Fibroblast of skin of back (primary cell): ENCODE measurements around the gene OCIAD1.

Experiments
- DNase-seq: peaks from one replicate; pipeline ENCODE4 v3.0.0-alpha.2; 2013

Gene OCIAD1

DNA sequence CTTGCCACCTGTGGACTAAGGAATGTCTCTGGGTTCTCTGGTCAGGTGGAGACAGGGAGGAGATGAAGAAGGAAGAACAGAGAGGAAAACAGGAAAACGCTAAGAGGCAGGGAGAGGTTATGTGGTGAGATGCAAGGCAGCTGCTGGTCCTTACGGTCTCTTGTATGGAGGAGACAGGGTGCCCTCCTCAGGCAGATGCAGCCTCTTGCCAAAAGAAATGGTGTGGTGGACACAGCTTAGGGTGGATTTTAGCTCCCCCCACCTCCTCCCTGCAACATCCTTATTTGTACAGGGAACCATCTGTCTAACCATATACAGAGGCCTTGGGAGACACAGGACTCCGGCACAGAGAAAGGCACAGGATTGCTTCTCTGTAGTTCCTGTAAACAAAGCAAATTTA is 66.0 kb downstream of the OCIAD1 start:
- no peak for DNase-seq

DNA sequence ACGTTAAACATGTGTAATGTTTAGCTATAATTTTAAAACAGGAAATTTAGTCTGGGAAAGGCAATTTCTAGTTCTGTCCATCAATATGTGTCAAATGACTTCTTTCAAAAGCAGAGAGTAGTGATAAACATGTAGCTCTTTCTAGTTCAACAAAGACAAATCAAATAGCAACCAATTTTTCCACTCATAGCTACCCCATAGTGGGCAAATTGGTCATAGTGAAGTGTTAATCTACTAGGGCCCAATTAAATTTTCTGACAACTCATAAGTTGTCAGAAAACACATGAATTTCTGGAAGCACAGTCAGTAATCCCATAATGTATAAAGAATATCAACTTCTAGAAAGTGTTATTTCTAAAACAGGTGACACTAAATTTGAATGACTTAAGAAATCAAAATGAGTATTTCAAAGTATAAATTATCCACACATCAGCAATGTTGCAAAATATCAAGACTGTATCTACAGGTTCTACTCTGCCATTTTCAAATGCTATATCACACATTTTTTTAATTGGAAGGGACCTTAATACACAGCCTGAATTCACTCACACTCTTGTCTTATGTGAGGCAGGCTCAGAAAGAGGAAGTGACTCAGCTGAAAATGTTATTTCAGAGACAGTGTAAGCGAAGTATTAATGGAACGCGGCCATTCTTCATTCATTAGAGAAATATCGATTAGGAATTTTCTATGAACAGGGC is 68.0 kb downstream of the OCIAD1 start:
- peak; percentile 42 for DNase-seq

DNA sequence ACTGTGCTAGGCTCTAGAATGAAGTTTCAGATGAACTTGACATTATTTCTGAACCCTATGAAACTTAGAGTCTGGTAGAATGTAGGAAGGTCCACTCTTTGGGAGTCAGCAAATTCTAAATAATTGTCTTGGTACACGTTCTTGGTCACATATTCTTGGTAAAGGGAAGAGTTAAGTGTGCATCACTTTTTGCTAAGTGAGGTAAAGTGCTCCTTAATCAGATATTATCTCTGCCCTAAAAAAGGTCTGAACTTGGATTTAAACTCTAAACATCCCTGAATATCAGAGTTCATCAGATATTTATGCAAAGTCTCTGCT is 68.5 kb downstream of the OCIAD1 start:
- no peak for DNase-seq

DNA sequence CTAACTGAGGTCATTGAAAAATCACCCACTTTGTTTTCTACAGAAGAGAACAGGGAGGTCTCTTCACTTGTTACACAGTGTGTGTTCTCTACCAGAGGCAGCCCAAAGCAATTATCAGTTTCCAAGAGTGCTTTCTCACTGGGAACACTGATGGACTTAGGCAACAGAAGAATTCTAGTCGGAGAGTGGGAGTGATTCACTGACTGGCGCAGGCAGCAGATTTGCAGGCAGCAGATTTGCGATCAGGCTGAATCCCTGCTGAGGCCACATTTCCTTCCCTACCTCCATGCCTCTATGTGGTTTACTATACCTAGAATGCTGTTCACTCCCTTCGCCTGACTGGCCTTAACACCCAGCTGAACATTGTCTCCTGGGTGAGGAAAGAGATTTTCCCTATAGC is 69.1 kb downstream of the OCIAD1 start:
- peak; percentile 30 for DNase-seq

DNA sequence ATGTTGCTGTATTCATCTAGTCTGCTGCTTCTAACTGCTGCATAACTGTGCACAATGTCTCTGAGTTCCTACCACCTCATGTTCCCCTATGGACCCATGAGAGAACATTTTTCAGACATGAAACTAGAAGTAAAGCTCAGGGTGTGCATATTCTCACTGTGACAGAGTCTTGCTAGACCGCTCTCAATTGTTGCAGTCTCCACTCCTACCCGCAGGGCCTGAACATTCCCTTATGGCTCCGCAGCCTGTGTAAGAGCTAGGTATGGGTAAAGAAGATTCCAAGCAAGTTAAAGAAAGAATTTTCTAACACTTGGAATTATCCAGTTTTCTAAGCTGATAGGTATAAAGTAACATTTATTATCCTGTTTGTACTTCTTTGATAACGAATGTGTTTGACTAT is 70.3 kb downstream of the OCIAD1 start:
- DNase-seq: no peak

DNA sequence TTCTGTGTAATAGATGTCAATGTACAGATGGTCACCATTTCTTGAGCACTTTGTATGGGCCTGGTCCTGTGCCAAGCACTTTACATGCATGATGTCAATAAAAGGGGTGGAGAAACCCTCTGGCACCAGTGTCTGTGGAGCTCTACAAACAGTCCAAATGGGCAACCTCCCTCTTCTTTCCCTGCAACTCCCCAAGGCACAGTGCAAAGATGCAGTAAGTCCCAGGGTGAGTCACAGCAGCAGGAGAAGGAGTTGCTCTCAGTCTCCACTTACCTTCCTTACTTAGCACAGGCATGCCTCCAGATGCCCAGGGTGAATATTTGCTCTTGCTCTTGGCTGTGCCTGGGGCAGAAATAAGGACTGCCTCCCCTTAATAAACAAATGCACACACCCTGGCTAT is 71.4 kb downstream of the OCIAD1 start:
- DNase-seq: peak; percentile 28

DNA sequence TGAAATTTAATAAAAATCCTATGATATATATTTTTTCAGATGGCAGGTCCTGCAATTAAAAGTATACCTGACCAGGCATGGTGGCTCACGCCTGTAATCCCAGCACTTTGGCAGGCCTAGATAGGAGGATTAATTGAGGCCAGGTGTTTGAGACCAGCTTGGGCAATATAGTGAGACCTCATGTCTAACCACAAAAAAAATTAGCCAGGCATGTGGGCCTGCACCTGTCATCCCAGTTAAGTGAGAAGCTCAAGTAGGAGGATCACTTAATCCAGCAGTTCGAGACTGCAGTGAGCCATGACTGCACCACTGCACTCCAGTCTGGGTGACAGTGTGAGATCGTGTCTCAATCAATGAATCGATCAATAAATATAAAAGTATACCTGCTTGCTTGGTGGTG is 73.2 kb downstream of the OCIAD1 start:
- DNase-seq: no peak

DNA sequence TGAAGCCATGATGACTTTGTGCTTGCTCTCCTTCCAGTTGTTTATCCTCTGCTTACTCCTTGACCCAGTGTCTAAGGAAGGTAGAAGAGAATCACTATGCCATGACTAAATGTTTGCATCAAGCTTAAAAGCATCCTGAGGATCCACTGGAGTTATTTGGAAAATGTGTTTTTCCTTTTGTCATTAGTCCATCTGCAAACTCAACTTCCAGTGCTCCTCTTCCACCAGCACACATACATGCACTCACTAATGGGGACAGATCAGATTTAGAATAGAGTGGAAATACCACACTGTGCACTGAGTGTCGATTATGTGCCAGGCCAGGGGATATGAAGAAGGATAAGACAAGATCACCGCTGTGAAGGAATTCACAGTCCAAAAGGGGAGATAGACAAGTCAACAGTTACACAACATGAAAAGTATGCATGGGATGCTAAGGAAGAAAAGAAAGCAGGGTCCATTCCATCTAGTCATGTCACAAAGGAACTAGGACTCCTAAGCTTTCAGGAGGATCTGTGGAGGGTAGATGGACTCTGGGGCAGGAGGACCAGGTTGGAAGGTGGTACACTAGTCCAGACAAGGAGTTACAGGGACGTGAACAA is 73.8 kb downstream of the OCIAD1 start:
- DNase-seq: peak; percentile 83

DNA sequence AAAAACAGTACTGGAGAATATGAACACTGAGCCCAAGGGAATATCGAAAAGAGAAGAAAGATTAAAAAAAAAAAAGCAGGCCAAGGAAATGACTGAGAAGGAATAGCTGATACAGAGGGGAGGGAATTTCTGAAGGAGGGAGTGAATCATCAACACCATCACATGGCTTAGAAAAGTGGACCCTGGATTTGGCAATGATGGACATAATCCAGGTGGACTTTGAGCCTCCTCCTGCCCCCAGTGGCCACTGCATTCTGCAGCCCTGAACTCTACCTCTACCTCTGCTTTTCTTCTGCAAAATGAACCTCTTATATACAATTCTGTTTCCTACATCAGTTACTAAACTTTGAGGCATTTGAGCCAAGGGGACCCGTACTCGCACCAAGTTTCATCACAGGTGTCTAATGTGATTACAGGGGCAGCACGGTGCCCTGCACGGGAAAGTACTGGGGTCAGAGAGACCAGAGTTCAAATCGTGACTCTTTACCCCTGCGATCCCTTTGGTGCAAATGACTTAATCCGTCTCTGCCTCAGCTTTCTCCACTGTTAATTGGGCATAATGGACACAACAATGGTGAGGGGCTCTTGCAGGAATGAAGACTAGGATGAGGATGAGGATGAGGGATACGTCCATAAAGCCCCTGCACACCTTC is 74.6 kb downstream of the OCIAD1 start:
- peak; percentile 45 for DNase-seq

DNA sequence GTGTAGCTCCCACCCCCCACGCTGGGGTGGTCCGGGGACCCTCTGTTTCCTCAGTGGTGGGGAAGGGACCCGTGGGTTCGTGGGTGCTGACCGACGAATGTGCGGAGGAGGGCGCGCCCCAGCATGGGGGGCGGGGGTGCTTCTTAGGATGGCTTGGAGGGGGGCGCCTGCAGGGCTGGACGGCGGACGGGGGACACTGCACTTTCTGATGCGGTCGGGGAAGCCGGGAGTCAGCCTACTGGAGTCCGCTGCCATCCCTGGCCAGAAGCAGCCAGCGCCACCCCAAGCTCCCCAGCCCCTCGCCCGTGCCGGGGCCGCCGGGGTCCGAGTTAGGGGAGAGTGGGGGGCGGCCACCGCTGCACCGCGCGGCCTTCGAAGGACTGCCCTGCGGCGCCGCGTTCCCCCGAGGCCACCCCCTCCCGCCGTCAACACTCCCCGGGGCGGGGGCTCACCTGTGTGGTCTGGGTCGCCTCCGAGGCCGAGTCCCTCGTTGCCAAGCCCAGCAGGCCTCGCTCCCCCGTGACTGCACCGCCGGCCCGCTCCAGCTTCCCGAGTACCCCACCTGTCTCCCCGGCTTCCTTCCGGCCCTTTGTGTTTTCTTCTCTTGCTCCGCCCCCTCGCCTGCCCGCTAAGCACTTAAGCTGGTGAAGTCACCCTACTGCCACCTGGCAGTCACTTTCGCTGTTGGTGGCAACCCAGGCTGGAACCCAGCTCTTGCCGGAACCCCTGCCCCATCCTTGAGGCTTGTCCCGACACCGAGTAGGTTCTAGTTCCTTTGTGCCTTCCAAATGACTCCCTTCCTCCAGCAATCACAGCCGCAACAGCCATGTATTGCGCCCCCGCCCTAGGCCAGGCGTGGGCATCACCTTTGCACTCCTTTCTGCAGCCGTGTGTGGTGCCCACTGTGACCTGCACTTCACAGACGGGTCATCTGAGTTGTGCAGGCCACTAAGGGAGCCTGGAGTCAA is 75.6 kb downstream of the OCIAD1 start, which contains the start of gene OCIAD2:
TSS of gene OCIAD2 (minus strand) at position 569 of the 968 bp plus-strand sequence. CDS start 2,225 bp downstream, outside the sequence.
- peak; percentile 39 for DNase-seq

DNA sequence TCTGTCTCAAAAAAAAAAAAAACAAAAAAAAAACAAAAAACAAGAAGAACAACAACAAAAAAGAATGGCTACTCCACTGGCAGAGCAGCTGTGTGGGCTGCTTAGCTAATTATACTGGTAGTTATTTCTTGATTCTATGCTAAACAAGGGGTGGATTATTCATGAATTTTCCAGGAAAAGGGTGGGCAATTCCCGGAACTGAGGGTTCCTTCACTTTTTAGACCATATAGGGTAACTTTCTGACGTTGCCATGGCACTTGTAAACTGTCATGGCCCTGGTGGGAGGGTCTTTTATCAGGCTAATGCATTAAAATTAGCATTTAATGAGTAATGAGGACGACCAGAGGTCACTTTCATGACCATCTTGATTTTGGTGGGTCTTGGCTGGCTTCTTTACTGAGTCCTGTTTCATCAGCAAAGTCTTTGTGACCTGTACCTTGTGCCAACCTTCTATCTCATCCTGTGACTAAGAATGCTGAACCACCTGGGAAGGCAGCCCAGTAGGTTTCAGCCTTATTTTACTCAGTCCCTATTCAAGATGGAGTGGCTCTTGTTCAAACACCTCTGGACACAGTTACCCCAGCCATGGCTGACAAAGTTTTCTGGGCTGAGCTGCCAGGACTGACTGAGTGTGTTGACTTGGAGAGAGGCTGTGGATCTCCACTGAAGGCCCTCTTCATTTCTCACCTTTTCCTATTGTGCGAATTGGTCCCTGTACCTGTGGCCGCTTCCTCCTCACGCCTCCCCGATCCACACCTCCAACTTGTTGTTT is 77.0 kb downstream of the OCIAD1 start:
- DNase-seq: no peak

DNA sequence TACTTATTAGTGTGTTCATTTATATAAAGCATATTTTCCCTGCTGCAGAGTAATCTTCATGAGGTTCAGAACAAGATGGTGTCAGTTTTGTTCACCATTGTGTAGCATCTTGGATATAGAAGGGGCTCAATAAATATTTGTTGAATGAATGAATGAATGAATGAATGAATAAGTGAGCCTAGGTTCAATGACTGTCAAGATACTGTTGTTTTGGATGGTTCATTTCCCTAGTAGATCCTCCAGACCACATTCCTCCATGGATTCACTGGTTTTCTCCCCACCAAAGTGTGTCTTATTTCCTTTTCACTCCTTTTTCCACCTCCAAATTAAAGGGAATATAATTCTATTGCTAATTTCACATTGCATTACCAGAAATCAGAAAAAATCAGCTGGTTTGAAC is 77.8 kb downstream of the OCIAD1 start:
- DNase-seq: no peak

DNA sequence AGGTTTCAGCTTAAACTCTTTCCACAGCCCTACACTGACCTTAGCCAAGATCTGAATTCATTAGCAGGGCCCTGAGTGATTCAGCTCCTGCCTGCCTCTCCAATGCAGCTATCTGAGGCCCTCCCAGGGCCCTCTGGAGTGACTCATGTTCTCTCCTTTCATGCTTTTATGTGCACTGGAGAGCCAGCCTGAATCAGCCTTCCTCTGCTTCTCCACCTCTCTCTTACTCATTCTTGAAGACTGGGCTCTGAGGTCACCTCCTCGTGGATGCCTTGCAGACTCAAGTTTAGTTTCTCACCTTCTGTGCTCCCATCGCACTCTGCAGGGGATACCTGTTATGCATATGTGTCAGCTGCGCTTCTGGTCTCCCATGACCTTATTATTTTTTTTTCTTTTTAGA is 78.8 kb downstream of the OCIAD1 start:
- DNase-seq: peak; percentile 97

DNA sequence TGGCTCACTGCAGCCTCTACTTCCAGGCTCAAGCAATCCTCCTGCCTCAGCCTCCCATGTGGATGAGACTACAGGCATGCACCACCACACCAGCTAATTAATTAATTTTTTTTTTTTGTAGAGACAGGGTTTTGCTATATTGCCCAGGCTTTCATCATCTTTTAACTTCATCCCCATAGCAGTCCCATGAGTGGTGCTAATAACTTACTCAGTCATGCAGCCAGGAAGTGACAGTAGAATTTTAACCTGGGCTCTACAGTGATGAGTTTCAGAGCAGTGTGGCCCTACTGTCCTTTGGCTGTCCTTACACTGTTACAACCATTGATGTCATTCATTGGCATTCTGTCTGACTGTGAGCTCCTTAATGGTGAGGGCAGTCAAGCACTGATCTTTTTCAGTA is 79.6 kb downstream of the OCIAD1 start:
- DNase-seq: peak; percentile 19
